Heart left ventricle (tissue), 16 donors: ENCODE data around the gene LCNL1. TPM values are rescaled to one million over a fixed set of nuclear protein-coding genes. Genes with fewer than 3 reads are reported as not detected.

Source experiments
- ATAC-seq, 4 donors: fragments of 200-7000 bp; cut with Tn5 transposase; one replicate each; pipeline ENCODE4 v1.9.1; 2020 to 2022; ENCODE audit warnings: moderate library complexity in 4 of 4, mild to moderate bottlenecking in 3 of 4, moderate number of reproducible peaks in 1 of 4
- DNase-seq, 5 donors: peaks; one replicate each; pipeline ENCODE4 v3.0.0-alpha.2; 2020
- H3K27ac ChIP-seq, 12 donors: fragments of 200-600 bp; sonication (generic) in 4 of 12; one replicate each; pipeline versions ENCODE4 v1.5.0 to v1.8.0; 2016 to 2022; ENCODE audit warnings: mild to moderate bottlenecking in 2 of 12
- H3K27me3 ChIP-seq, 9 donors: fragments of 200-600 bp; sonication (generic) in 2 of 9; one replicate each; pipeline versions ENCODE4 v1.5.1 to v1.8.0; 2016 to 2022; ENCODE audit warnings: mild to moderate bottlenecking in 3 of 9
- H3K36me3 ChIP-seq, 9 donors: fragments of 200-600 bp; sonication (generic) in 2 of 9; one replicate each; pipeline versions ENCODE4 v1.5.0 to v1.8.0; 2018 to 2022; ENCODE audit warnings: mild to moderate bottlenecking in 2 of 9
- H3K4me1 ChIP-seq, 12 donors: fragments of 200-600 bp; sonication (generic) in 4 of 12; one replicate each; pipeline versions ENCODE4 v1.5.0 to v1.8.0; 2016 to 2022; ENCODE audit warnings: mild to moderate bottlenecking in 3 of 12
- H3K4me3 ChIP-seq, 12 donors: fragments of 200-600 bp; sonication (generic) in 4 of 12; one replicate each; pipeline versions ENCODE4 v1.5.0 to v1.8.0; 2017 to 2022; ENCODE audit warnings: mild to moderate bottlenecking in 9 of 12, moderate library complexity in 4 of 12
- H3K9me3 ChIP-seq, 12 donors: fragments of 200-600 bp; sonication (generic) in 4 of 12; one replicate each; pipeline versions ENCODE4 v1.5.0 to v1.8.0; 2016 to 2022; ENCODE audit warnings: mild to moderate bottlenecking in 1 of 12
- CTCF ChIP-seq, 12 donors: fragments of 200-600 bp; sonication (generic) in 4 of 12; IDR thresholded peaks; one replicate each; pipeline versions ENCODE4 v1.5.0 to v1.8.0; 2018 to 2022; ENCODE audit warnings: antibody characterized with exemption in 12 of 12, mild to moderate bottlenecking in 5 of 12
- POLR2A ChIP-seq, 2 donors: fragments of 450-650 bp; IDR thresholded peaks; one replicate each; pipeline ENCODE4 v1.6.1; 2017; ENCODE audit warnings: antibody characterized with exemption in 2 of 2, mild to moderate bottlenecking in 2 of 2, moderate library complexity in 2 of 2
- WGBS, 4 donors: extraction: QIAGEN DNeasy Blood & Tissue Kit in 2 of 4; methylation state at CpG; one replicate each; pipeline versions ENCODE4 v1.1.5 to v1.1.7; 2013 to 2018; 5-methylcytosine and 5-hydroxymethylcytosine counted together
- intact Hi-C, 10 donors: fragments of 100-400 bp; cut with DNase I; formaldehyde crosslinking; loops; one replicate each; pipeline versions ENCODE4 v1.11.1 to v1.14.2; 2022
- polyA plus RNA-seq, 2 donors: library from polyadenylated mRNA; stranded (reverse); fragments of 200-250 nt; gene quantifications; one replicate each; pipeline ENCODE4 v1.2.3, GENCODE V29; 2013
- total RNA-seq, 9 donors: library from RNA; depleted of rRNA in 2 of 9; stranded (reverse); fragments of >200 nt in 2 of 9; fragmentation: NEBNext Ultra II Directional in 3 of 9; extraction: Animal tissue kit (Norgen Biotek cat#: 25700) in 3 of 9; gene quantifications; one replicate each; pipeline versions ENCODE4 v1.1.0 to v1.2.4, GENCODE V29; 2016 to 2023
- donor health status: ischemic (EF 13 %, LVEDD 7.1; RV severe dilation, severe dysfunction).
- donor health status: healthy with polysubstance abuse.
- donor health status: DM: no; HTN: yes; CAD: no.
- donor health status: DM: no; HTN: no; CAD: no.
- donor health status: ischemic (EF 25% LVEDD 6.9; RV normal size, moderate dysfunction).
- donor health status: ischemic (EF 25% LVEDD 5.7; RV mildly dilated, moderate dysfunction).
- donor health status: healthy.
- donor health status: DM: yes; HTN: yes; CAD: no.
- donor health status: ischemic (EF 35%, LVEDD 5.7; RV mildly dilated, moderate dysfunction).
- donor health status: nonischemic (EF 11% LVEDD 7.7; RV severe dilation, severe dysfunction).
- donor health status: DM: yes; HTN: yes; CAD: no.
- donor health status: PGD.
- donor health status: ischemic (EF 29% LVEDD 5.4; RV normal size, mild dysfunction).
- donor health status: nonischemic (EF 23%, LVEDD 6.1; RV moderate dilation, normal function).

LCNL1 gene
- total and polyA plus RNA-seq, 11 donors, result 0.14 to 14.9 (median 2.7) TPM

GRCh38 chr9:136988872-136989271, 6.1 kb downstream of the LCNL1 start:
- intact Hi-C loops, result no loop called here
- peaks cover 0 to 10% (median 0%) of the 10 kb centered on the region in 12 donors for H3K9me3 ChIP-seq
- H3K27me3 ChIP-seq, result peaks cover 0 to 30% (median 6%) of the 10 kb centered on the region in 9 donors
- H3K4me1 ChIP-seq, result peaks cover 0 to 39% (median 19%) of the 10 kb centered on the region in 12 donors
- H3K4me3 ChIP-seq, result no peak overlapping the region
- TF ChIP-seq POLR2A (IDR thresholded peaks at IDR 0.05), result no peak
- TF ChIP-seq CTCF (IDR thresholded peaks at IDR 0.05), result no peak
- whole genome bisulfite sequencing, 4 donors, result 92 to 98% (median 96%) methylated on average over 4 of the region's 4 CpGs
- DNase-seq (no peak), ATAC-seq (no peak)
- peaks cover 0 to 7% (median 2%) of the 10 kb centered on the region in 9 donors for H3K36me3 ChIP-seq
- no peak overlapping the region for H3K27ac ChIP-seq

- Histone ChIP-seq H3K36me3 (peaks cover 0 to 9% (median 3%) of the 10 kb centered on the region in 9 donors), H3K27ac (no peak overlapping the region), H3K9me3 (peaks cover 0 to 10% (median 0%) of the 10 kb centered on the region in 12 donors), H3K4me3 (no peak overlapping the region), H3K4me1 (peaks cover 3 to 42% (median 23%) of the 10 kb centered on the region in 12 donors), H3K27me3 (peaks cover 0 to 28% (median 0%) of the 10 kb centered on the region in 9 donors)
- ATAC-seq (no peak), DNase-seq (no peak)
- TF ChIP-seq CTCF (IDR thresholded peaks at IDR 0.05), result no peak
- TF ChIP-seq POLR2A (IDR thresholded peaks at IDR 0.05), result no peak
- 85 to 89% (median 88%) methylated on average over 10 of the region's 10 CpGs for WGBS, 4 donors
- intact Hi-C loops, result loop anchor here in 4 of 10 donors (5.0 kb wide), 3 partner anchors 37 to 43 kb away; partner anchors contain the start of genes C8G (in 3 of the 4), ABCA2 (in 1 of the 4) and LCN12 (in 1 of the 4)
Measured at GRCh38 chr9:136990242-136990911, 7.6 kb downstream of the LCNL1 start.

- peaks cover 0 to 28% (median 0%) of the 10 kb centered on the region in 9 donors for H3K27me3 ChIP-seq
- peaks cover 0 to 9% (median 3%) of the 10 kb centered on the region in 9 donors for H3K36me3 ChIP-seq
- WGBS, 4 donors, result 0 to 1% (median 1%) methylated on average over 11 to 92 of the region's 92 CpGs
- peaks cover 0 to 10% (median 0%) of the 10 kb centered on the region in 12 donors for H3K9me3 ChIP-seq
- peak within 1 kb of the TSS; percentile 8 to 91 (median 87) for H3K27ac ChIP-seq
- peaks cover 3 to 55% (median 31%) of the 10 kb centered on the region in 12 donors for H3K4me1 ChIP-seq
- intact Hi-C loops, result loop anchor here in 5 of 10 donors (1.0 to 5.0 kb wide), 4 partner anchors 35 to 48 kb away; partner anchors contain the start of genes C8G (in 3 of the 5), ABCA2 (in 1 of the 5), FBXW5 (in 1 of the 5) and LCN12 (in 1 of the 5)
- peak in 1 of 2 donors; percentile 47 for TF ChIP-seq POLR2A (IDR thresholded peaks at IDR 0.05)
- TF ChIP-seq CTCF (IDR thresholded peaks at IDR 0.05), result no peak
- peak within 1 kb of the TSS; percentile 60 to 98 (median 82) for H3K4me3 ChIP-seq
- peak; percentile 94 to 97 (median 95) for DNase-seq
- ATAC-seq, result peak; percentile 89 to 94 (median 94)
Measured at GRCh38 chr9:136991993-136992818, 9.4 kb downstream of the LCNL1 start, which contains the start of gene PAXX. Gene PAXX (plus strand): TSS chr9:136992422. CDS start chr9:136992444, 22 bp downstream.
